NCI-H2107 treated with DMSO at 0.1 percent for 48 hours (cell line): ENCODE data around the gene OR1J4.
"Not testable (repeated sequence)": the region's sequence is repeated elsewhere in the genome, so short reads cannot be mapped to it uniquely, and the experiment has no call there.

ENCODE experiments used
- DNase-seq: peaks from one replicate; lab custom pipeline; 2025; ENCODE audit not compliant: unreplicated experiment; lab: John Stamatoyannopoulos, UW

Gene OR1J4

DNA sequence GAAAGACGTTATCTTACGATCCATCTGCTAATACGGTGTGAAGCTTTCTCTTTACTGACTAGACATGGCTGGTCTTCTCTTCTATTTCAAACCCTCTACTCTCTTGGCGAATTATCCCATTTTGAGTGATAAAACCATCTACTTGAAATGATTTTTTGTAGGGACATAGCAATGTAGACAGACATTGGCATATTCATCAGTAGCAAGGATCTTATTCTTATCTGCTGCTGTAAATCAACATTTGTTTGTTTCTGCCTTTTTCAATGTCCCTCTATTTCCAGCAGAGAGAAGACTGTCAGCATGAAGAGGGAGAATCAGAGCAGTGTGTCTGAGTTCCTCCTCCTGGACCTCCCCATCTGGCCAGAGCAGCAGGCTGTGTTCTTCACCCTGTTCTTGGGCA, at the start of gene OR1J4:
TSS of gene OR1J4 (plus strand) at position 301 of the 400 bp plus-strand sequence. CDS start at position 301, 0 bp downstream.
- no peak for DNase-seq

GRCh38 chr9:122474561-122474960, 44.4 kb upstream of the OR1J4 start:
- DNase-seq: no peak

- no peak for DNase-seq
Measured at GRCh38 chr9:122475717-122476116, 43.2 kb upstream of the OR1J4 start.

DNA sequence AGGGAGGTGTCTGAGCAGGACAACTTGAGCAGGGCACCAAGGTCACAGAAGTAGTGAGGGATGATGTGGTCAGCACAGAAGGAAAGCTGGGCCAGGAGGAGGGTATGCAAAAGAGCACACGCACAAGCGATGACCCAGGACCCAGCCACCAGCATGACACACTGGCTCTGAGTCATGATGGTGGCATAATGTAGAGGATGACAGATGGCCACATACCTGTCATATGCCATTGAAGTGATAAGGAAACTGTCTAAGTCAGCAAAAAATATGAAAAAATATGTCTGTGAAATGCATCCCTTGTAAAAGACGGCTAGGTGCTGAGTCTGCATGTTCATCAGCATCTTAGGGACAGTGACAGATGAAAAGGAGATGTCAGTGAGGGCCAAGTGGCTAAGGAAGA, 41.6 kb upstream of the OR1J4 start:
- no peak for DNase-seq

GRCh38 chr9:122477826-122478225, 41.1 kb upstream of the OR1J4 start, which contains the start of gene OR1J1:
Gene OR1J1, minus strand, starts transcription at chr9:122477926. Its CDS starts 0 bp downstream, at chr9:122477926.
- no peak for DNase-seq

- DNase-seq: no peak
Measured at GRCh38 chr9:122479062-122479461, 39.9 kb upstream of the OR1J4 start.

- DNase-seq: no peak
Measured at GRCh38 chr9:122498883-122499288, 20.1 kb upstream of the OR1J4 start.

DNA sequence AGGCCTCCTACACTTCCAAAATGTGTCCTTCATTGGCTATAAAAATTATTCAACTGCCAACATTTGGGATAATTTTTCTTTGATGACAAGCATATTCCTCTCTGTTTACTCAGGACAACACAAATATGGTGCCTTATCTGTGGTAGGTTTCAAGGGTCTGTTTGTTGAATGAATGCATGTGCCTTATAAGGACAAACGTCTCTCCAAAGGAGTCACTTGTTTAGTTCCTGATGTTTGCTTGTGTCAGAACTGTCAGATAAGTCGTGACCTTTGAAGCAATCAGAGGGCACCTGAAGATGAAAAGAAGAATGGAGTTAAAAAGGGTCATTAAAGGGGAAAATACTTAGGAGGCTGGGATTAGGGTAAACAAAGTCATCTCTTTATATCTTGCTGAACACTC, 12.0 kb upstream of the OR1J4 start:
- no peak for DNase-seq

DNA sequence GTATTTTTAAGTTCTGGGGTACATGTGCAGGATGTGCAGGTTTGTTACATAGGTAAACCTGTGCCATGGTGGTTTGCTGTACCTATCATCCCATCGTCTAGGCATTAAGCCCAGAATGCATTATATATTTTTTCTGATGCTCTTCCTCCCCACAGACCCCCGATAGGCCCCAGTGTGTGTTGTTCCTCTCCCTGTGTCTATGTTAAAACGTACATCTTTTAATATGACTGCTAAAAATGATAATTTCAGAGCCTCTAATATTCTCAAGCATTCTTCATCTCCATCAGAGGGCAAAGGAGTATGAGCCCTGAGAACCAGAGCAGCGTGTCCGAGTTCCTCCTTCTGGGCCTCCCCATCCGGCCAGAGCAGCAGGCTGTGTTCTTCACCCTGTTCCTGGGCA, 8.4 kb upstream of the OR1J4 start, which contains the start of gene OR1J2:
TSS of gene OR1J2 (plus strand) at position 301 of the 400 bp plus-strand sequence. CDS start at position 301, 0 bp downstream.
- no peak for DNase-seq

GRCh38 chr9:122518226-122518625, 715 bp upstream of the OR1J4 start:
- no peak for DNase-seq

- DNase-seq: no peak
Measured at GRCh38 chr9:122519376-122519775, 435 bp downstream of the OR1J4 start.

GRCh38 chr9:122526602-122527001, 7.7 kb downstream of the OR1J4 start:
- DNase-seq: no peak

GRCh38 chr9:122527193-122527592, 8.3 kb downstream of the OR1J4 start, which contains the start of gene OR1N1:
Gene OR1N1, minus strand, starts transcription at chr9:122527293. Its CDS starts 0 bp downstream, at chr9:122527293.
- DNase-seq: no peak

GRCh38 chr9:122531157-122531556, 12.2 kb downstream of the OR1J4 start:
- not testable (repeated sequence) for DNase-seq

- DNase-seq: no peak
Measured at GRCh38 chr9:122536134-122536533, 17.2 kb downstream of the OR1J4 start.

DNA sequence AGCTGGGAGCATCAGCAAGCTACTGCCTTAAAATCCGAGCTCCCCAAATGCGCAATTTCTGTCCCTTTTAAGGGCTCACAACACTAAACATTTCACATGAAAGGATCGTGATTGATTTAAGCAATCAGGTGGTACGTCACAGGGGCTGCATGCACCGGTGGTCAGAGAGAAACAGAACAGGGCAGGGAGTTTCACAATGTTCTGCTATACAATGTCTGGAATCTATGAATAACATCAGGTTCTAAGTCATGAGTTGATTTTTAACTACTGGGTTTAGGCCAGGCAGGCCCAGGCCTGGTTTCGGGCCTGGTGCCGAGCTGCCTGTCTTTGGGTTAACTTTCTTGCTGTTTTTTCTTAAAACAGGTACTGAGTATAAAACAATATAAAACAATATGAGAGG, 18.1 kb downstream of the OR1J4 start:
- not testable (repeated sequence) for DNase-seq

- DNase-seq: no peak
Measured at GRCh38 chr9:122538757-122539156, 19.8 kb downstream of the OR1J4 start.

GRCh38 chr9:122546196-122546595, 27.3 kb downstream of the OR1J4 start:
- no peak for DNase-seq

DNA sequence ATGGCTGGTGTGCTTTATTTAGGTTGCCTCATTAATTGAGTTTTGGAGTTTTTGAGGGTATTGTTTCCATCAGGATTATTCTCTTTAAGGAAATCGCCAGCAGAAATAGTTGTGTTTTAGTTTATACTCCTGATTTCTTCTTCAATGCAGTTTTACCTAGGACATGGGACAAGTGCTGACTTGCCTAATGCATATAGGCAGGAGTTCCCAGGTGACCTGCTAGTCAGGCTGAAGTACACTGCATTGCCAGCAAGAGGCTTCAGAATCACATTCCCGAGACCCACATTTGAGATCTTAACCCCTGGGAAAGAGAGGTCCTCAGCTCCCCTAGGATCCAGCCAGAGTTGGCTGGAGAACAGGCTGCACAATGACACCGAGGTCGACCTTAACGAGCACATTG, 32.4 kb downstream of the OR1J4 start:
- DNase-seq: no peak

DNA sequence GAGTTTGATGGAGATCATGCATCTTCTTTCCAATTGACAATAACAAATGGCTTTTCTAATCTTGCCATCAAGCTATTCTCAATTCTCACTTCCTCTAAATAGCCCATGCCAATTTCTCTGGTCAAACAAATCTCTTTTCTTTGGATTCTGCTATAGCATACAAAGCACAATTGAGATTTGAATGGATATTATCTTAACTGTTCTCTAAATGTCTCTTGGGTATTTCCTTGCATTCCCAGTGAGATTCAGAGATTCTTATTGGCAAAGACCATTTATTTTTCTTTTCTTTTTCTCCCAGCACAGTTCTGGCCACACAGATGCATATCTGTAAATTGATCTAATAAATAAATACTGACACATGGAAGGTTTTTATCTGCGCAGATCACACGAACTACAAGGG, 33.9 kb downstream of the OR1J4 start, which contains the start of gene OR1N2:
TSS of gene OR1N2 (plus strand) at position 301 of the 400 bp plus-strand sequence. CDS start 100 bp downstream, outside the sequence.
- DNase-seq: no peak

DNA sequence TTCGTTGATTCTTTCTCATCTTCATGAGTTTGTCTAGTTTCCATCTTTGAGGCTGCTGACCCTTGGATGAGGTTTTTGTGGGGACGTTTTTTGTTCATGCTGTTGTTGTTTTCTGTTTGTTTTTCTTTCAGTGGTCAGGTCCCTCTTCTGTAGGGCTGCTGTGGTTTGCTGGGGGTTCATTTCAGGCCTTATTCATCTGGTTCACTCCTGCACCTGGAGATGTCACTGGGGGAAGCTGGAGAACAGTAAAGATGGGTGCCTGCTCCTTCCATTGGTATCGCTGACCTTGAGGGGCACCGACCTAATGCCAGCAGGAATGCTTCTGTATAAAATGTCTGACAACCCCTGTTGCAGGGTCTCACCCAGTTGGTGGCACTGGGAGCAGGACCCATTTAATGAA, 42.5 kb downstream of the OR1J4 start:
- DNase-seq: no peak

DNA sequence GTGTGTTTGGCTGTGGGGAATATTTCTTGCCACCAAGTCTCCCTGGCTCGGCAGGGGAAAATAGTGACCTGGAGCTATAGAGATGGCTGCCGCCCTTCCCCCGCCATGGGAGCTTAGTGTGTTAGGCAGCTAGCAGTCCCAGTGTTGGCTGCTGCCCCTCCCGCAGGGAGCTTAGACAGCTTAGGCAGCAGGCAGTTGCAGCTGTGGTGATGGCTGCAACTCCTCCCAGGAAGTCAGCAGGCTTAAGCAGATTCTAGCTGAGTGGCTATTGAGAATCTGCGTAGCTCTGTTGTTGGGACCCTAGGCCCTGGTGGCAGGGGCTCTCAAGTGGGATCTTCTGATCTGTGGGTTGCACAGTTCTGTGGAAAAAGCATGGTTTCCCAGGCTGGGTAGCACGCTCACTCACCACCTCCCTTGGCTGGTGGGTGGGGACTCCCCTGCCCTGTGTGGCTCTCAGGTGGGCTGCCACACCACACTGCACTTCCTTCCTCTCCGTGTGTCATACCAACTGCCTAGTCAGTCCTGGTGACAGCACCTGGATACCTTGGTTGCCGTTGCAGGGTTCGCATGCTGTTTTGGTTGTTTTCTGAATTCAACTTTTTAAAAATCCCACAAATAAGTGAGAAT, 43.3 kb downstream of the OR1J4 start:
- no peak for DNase-seq

GRCh38 chr9:122567901-122568300, 49.0 kb downstream of the OR1J4 start:
- DNase-seq: no peak
